ENCODE measurements around the gene TNK1. TPM values are rescaled to one million over a fixed set of nuclear protein-coding genes. Genes with fewer than 3 reads are reported as not detected.

Gene TNK1
- total RNA-seq, 2 donors from 2014 or later, result 11.0 to 11.7 TPM

- Mint-ChIP-seq H3K4me3 (no peak overlapping the region), H3K27me3 (ENCODE audit: insufficient read depth) (peaks cover 24% of the 10 kb centered on the region), H3K9me3 (no peaks in the 10 kb centered on the region), H3K4me1 (no peaks in the 10 kb centered on the region), H3K36me3 (ENCODE audit: low read depth) (no peaks in the 10 kb centered on the region), H3K27ac (no peak overlapping the region)
- H3K36me3 ChIP-seq (ENCODE audit: control insufficient read depth, insufficient read depth, low read length), result no peaks in the 10 kb centered on the region
- DNase-seq, result no peak
- TF ChIP-seq CTCF (conservative IDR thresholded peaks at IDR 0.05), result no peak
- no peak overlapping the region for H3K4me3 ChIP-seq (ENCODE audit: low read length)
- no peaks in the 10 kb centered on the region for H3K27me3 ChIP-seq (ENCODE audit: control insufficient read depth, insufficient read depth, low read length, poor library complexity, severe bottlenecking)
- 94% methylated on average over 10 of the region's 10 CpGs; no CpG with 5 or more reads in 1 of the 2 experiments for WGBS, 2 experiments (ENCODE audit: insufficient coverage in 1 of 2, insufficient read length in 1 of 2)
- no peak overlapping the region for H3K27ac ChIP-seq (ENCODE audit: low read depth, low read length)
- H3K9me3 ChIP-seq (ENCODE audit: control insufficient read depth, low read length), result no peaks in the 10 kb centered on the region
- H3K4me1 ChIP-seq (ENCODE audit: control insufficient read depth, insufficient read depth, low read length), result no peaks in the 10 kb centered on the region
- no peak overlapping the region for H3K9ac ChIP-seq (ENCODE audit: extremely low read depth, low read length, poor library complexity, severe bottlenecking)
Observed at GRCh38 chr17:7429722-7430121, 48.8 kb downstream of the TNK1 start.

GRCh38 chr17:7431231-7431630, 50.3 kb downstream of the TNK1 start:
- Mint-ChIP-seq H3K9me3 (no peaks in the 10 kb centered on the region), H3K36me3 (ENCODE audit: low read depth) (no peaks in the 10 kb centered on the region), H3K4me3 (no peak overlapping the region), H3K4me1 (no peaks in the 10 kb centered on the region), H3K27me3 (ENCODE audit: insufficient read depth) (peaks cover 21% of the 10 kb centered on the region), H3K27ac (no peak overlapping the region)
- DNase-seq, result no peak
- Histone ChIP-seq H3K4me1 (ENCODE audit: control insufficient read depth, insufficient read depth, low read length) (peaks cover 3% of the 10 kb centered on the region), H3K9ac (ENCODE audit: extremely low read depth, low read length, poor library complexity, severe bottlenecking) (no peak overlapping the region), H3K36me3 (ENCODE audit: control insufficient read depth, insufficient read depth, low read length) (no peaks in the 10 kb centered on the region), H3K4me3 (ENCODE audit: low read length) (no peak overlapping the region), H3K27ac (ENCODE audit: low read depth, low read length) (no peak overlapping the region), H3K27me3 (ENCODE audit: control insufficient read depth, insufficient read depth, low read length, poor library complexity, severe bottlenecking) (peaks cover 3% of the 10 kb centered on the region), H3K9me3 (ENCODE audit: control insufficient read depth, low read length) (no peaks in the 10 kb centered on the region)
- 86 to 89% methylated on average over 1 of the region's 1 CpG for WGBS, 2 experiments (ENCODE audit: insufficient coverage in 1 of 2, insufficient read length in 1 of 2)
- no peak for TF ChIP-seq CTCF (conservative IDR thresholded peaks at IDR 0.05)

- no peaks in the 10 kb centered on the region for H3K36me3 ChIP-seq (ENCODE audit: control insufficient read depth, insufficient read depth, low read length)
- WGBS, 2 experiments (ENCODE audit: insufficient coverage in 1 of 2, insufficient read length in 1 of 2), result 95 to 99% methylated on average over 10 to 11 of the region's 11 CpGs
- Mint-ChIP-seq H3K9me3 (no peaks in the 10 kb centered on the region), H3K4me1 (no peaks in the 10 kb centered on the region), H3K27ac (no peak overlapping the region), H3K4me3 (no peak overlapping the region), H3K27me3 (ENCODE audit: insufficient read depth) (peaks cover 28% of the 10 kb centered on the region), H3K36me3 (ENCODE audit: low read depth) (no peaks in the 10 kb centered on the region)
- no peak for DNase-seq
- no peaks in the 10 kb centered on the region for H3K9me3 ChIP-seq (ENCODE audit: control insufficient read depth, low read length)
- no peak overlapping the region for H3K27ac ChIP-seq (ENCODE audit: low read depth, low read length)
- H3K9ac ChIP-seq (ENCODE audit: extremely low read depth, low read length, poor library complexity, severe bottlenecking), result no peak overlapping the region
- H3K27me3 ChIP-seq (ENCODE audit: control insufficient read depth, insufficient read depth, low read length, poor library complexity, severe bottlenecking), result peaks cover 9% of the 10 kb centered on the region
- H3K4me1 ChIP-seq (ENCODE audit: control insufficient read depth, insufficient read depth, low read length), result peaks cover 3% of the 10 kb centered on the region
- H3K4me3 ChIP-seq (ENCODE audit: low read length), result no peak overlapping the region
- TF ChIP-seq CTCF (conservative IDR thresholded peaks at IDR 0.05), result no peak
Observed at GRCh38 chr17:7432296-7432695, 51.4 kb downstream of the TNK1 start.

Measured in endodermal cell (in vitro differentiated cells).